ENCODE results near the gene UBE4A. TPM values are rescaled to one million over a fixed set of nuclear protein-coding genes. Genes with fewer than 3 reads are reported as not detected.

Gene UBE4A
- total and polyA plus RNA-seq, 10 of the 15 experiments (the other 5 are each of a cell fraction or from before 2014, with no cell fraction given), result 6.2 to 39.6 (median 30.3) TPM

DNA sequence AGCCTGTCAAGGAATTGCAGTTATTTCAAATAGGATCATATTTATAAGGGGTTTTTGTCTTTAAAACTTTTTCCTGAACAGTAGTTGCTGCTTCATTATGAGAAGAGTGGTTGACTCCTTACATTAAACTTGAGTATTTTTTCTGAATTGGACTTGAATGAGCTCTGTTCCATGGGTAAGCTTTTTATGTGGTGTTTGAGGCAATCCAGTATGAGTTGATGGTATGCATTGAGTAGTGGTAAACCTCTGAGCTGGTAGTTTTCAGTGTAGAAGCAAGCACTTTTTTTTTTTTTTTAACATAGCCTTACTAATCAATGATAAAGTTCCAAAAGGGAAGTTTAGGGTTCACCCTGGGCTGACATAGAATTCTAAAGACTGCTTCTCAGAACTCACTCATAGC, 80.2 kb downstream of the UBE4A start:
- 0 out of 4 replicates have a peak, but pooled peaks cover 0 to 3% of the 10 kb centered on the region in 2 experiments for H3K36me3 ChIP-seq (ENCODE audit: control insufficient read depth in 2 of 2, insufficient read depth in 2 of 2, low read length in 1 of 2)
- H3K4me1 ChIP-seq (ENCODE audit: control insufficient read depth, insufficient read depth, low read length), result peaks cover 29% of the 10 kb centered on the region
- DNase-seq (ENCODE audit: low read depth, low spot score), result no peak
- H3K27ac ChIP-seq (ENCODE audit: control insufficient read depth, insufficient read depth), result no peak overlapping the region
- H4K20me1 ChIP-seq (ENCODE audit: control insufficient read depth, insufficient read depth), result no peaks in the 10 kb centered on the region; the same call in 1 of the 2 replicates
- no peak for FAIRE-seq
- TF ChIP-seq NR2C1 (IDR thresholded peaks at IDR 0.05), result no peak
- no peak overlapping the region for H3K9ac ChIP-seq (ENCODE audit: control insufficient read depth, insufficient read depth, low read length)
- no TSS peak for BruUV-seq (replicated peaks)
- SMC1A ChIA-PET (ENCODE audit: uncharacterized antibody, unreplicated experiment), result interaction anchor here (0.8 to 2.5 kb wide), 6 partner anchors 9 to 241 kb away, joined by 3 to 11 read pairs (median 4); no protein-coding TSS in a partner anchor
- intact Hi-C loops (cut with micrococcal nuclease; ENCODE audit: unreplicated experiment) (loop anchor here (10.0 kb wide), 1 partner anchor 625 kb away; no protein-coding TSS in a partner anchor), in situ Hi-C loops (cut with MboI) (no loop called here)
- H3K4me2 ChIP-seq (ENCODE audit: control insufficient read depth, insufficient read depth), result peak overlapping the region; percentile 80
- H3K27me3 ChIP-seq (replicated peaks in 1 of 2; ENCODE audit: control insufficient read depth in 2 of 2, insufficient read depth in 2 of 2, low read length in 1 of 2), result no peaks in the 10 kb centered on the region
- H2AFZ ChIP-seq (ENCODE audit: control insufficient read depth, low read depth, low read length), result no peak overlapping the region
- CTCF ChIA-PET, result interaction anchor here (1.0 to 2.1 kb wide), 5 partner anchors 8 to 75 kb away, joined by 3 to 10 read pairs (median 4); no protein-coding TSS in a partner anchor
- no peaks in the 10 kb centered on the region for H3K9me3 ChIP-seq (replicated peaks; ENCODE audit: control insufficient read depth, insufficient read depth, low read length)
- H3K4me3 ChIP-seq, result peak overlapping the region; percentile 94
- POLR2A ChIA-PET, result interaction anchor here (0.8 to 1.9 kb wide), 3 partner anchors 8 to 77 kb away, joined by 3 to 7 read pairs (median 3); no protein-coding TSS in a partner anchor
- H3K79me2 ChIP-seq (ENCODE audit: control insufficient read depth, insufficient read depth, low read length), result peaks cover 83% of the 10 kb centered on the region
- no peak for ATAC-seq
- RAD21 ChIA-PET (ENCODE audit: unreplicated experiment), result interaction anchor here (1.0 to 3.4 kb wide), 5 partner anchors 8 to 245 kb away, joined by 3 to 16 read pairs (median 4); partner anchors contain the start of gene ATP5MG

DNA sequence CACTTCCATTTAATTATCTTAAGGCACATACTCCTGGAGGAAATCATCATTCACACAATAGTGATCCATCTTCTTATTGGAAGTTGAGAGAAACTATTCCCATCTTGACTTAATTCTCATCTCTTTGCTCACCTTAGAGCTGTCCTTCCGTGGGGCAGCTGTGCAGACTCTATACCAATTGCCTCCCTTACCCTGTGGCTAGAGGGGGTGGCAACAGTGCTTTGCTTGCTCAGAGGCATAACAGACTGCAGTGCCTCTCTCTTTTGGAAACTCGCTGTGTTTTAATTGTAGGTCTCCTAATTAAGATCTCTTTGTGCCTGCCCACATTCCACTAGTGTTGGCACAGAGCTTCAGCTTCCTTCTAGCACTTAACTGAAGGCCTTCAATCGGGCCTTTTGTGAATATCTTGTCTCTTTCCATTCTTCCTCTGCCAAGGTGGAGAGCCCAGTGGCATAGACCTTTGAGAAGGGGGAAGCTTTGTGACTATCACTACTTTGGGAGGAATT, 82.4 kb downstream of the UBE4A start:
- Histone ChIP-seq H2AFZ (ENCODE audit: control insufficient read depth, low read depth, low read length) (no peak overlapping the region), H3K27ac (ENCODE audit: control insufficient read depth, insufficient read depth) (peak overlapping the region; percentile 84), H3K36me3 (ENCODE audit: control insufficient read depth in 2 of 2, insufficient read depth in 2 of 2, low read length in 1 of 2) (peaks cover 0 to 3% of the 10 kb centered on the region in 2 experiments; a peak in 1 of 4 replicates), H3K27me3 (replicated peaks in 1 of 2; ENCODE audit: control insufficient read depth in 2 of 2, insufficient read depth in 2 of 2, low read length in 1 of 2) (no peaks in the 10 kb centered on the region), H3K4me1 (ENCODE audit: control insufficient read depth, insufficient read depth, low read length) (peaks cover 33% of the 10 kb centered on the region), H3K79me2 (ENCODE audit: control insufficient read depth, insufficient read depth, low read length) (peaks cover 99% of the 10 kb centered on the region), H4K20me1 (ENCODE audit: control insufficient read depth, insufficient read depth) (no peaks in the 10 kb centered on the region; the same call in 1 of the 2 replicates), H3K9ac (ENCODE audit: control insufficient read depth, insufficient read depth, low read length) (peak overlapping the region; percentile 33), H3K4me2 (ENCODE audit: control insufficient read depth, insufficient read depth) (peak overlapping the region; percentile 93), H3K4me3 (peak overlapping the region; percentile 94), H3K9me3 (replicated peaks; ENCODE audit: control insufficient read depth, insufficient read depth, low read length) (no peaks in the 10 kb centered on the region)
- CTCF ChIA-PET, result interaction anchor here (1.2 to 2.5 kb wide), 4 partner anchors 10 to 48 kb away, joined by 3 to 9 read pairs (median 6); no protein-coding TSS in a partner anchor
- POLR2A ChIA-PET, result interaction anchor here (1.0 to 1.4 kb wide), 2 partner anchors 16 to 78 kb away, joined by 3 to 4 read pairs; no protein-coding TSS in a partner anchor
- in situ Hi-C loops (cut with MboI), result no loop called here
- FAIRE-seq, result no peak
- BruUV-seq (replicated peaks), result no TSS peak
- SMC1A ChIA-PET (ENCODE audit: uncharacterized antibody, unreplicated experiment), result interaction anchor here (0.8 to 1.2 kb wide), 2 partner anchors 29 to 39 kb away, joined by 3 read pairs; no protein-coding TSS in a partner anchor
- RAD21 ChIA-PET (ENCODE audit: unreplicated experiment), result interaction anchor here (1.0 kb wide), 2 partner anchors 40 to 227 kb away, joined by 3 read pairs; no protein-coding TSS in a partner anchor
- WGBS (ENCODE audit: insufficient coverage, insufficient replicate concordance, low lambda C conversion rate, missing lambda C conversion rate), result 0% methylated on average over 3 of the region's 3 CpGs
- intact Hi-C loops (cut with micrococcal nuclease; ENCODE audit: unreplicated experiment), result no loop called here
- DNase-seq (ENCODE audit: low read depth, low spot score), result no peak
- peak; percentile 46 for ATAC-seq
- TF ChIP-seq ZBED1 (IDR thresholded peaks at IDR 0.05; ENCODE audit: borderline replicate concordance), result no peak
- TF ChIP-seq FOXK2 (IDR thresholded peaks at IDR 0.05), result no peak
- TF ChIP-seq, protein P1, sequence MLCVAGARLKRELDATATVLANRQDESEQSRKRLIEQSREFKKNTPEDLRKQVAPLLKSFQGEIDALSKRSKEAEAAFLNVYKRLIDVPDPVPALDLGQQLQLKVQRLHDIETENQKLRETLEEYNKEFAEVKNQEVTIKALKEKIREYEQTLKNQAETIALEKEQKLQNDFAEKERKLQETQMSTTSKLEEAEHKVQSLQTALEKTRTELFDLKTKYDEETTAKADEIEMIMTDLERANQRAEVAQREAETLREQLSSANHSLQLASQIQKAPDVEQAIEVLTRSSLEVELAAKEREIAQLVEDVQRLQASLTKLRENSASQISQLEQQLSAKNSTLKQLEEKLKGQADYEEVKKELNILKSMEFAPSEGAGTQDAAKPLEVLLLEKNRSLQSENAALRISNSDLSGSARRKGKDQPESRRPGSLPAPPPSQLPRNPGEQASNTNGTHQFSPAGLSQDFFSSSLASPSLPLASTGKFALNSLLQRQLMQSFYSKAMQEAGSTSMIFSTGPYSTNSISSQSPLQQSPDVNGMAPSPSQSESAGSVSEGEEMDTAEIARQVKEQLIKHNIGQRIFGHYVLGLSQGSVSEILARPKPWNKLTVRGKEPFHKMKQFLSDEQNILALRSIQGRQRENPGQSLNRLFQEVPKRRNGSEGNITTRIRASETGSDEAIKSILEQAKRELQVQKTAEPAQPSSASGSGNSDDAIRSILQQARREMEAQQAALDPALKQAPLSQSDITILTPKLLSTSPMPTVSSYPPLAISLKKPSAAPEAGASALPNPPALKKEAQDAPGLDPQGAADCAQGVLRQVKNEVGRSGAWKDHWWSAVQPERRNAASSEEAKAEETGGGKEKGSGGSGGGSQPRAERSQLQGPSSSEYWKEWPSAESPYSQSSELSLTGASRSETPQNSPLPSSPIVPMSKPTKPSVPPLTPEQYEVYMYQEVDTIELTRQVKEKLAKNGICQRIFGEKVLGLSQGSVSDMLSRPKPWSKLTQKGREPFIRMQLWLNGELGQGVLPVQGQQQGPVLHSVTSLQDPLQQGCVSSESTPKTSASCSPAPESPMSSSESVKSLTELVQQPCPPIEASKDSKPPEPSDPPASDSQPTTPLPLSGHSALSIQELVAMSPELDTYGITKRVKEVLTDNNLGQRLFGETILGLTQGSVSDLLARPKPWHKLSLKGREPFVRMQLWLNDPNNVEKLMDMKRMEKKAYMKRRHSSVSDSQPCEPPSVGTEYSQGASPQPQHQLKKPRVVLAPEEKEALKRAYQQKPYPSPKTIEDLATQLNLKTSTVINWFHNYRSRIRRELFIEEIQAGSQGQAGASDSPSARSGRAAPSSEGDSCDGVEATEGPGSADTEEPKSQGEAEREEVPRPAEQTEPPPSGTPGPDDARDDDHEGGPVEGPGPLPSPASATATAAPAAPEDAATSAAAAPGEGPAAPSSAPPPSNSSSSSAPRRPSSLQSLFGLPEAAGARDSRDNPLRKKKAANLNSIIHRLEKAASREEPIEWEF (IDR thresholded peaks at IDR 0.05; ENCODE audit: insufficient replicate concordance, low read depth, low read length), result no peak
- no peak for TF ChIP-seq ZNF687 (IDR thresholded peaks at IDR 0.05)
- TF ChIP-seq NR2F1 (conservative IDR thresholded peaks at IDR 0.05), result no peak
